NT2/D1 (cell line): ENCODE data around the gene FREY1.

Experiments
- DNase-seq: peaks from one replicate; pipeline ENCODE4 v3.0.0-alpha.2; 2011; ENCODE audit warnings: low read depth, low spot score
- H3K27me3 ChIP-seq: 2 replicates; pipeline ENCODE4 v1.6.0; 2011; ENCODE audit warnings: mild to moderate bottlenecking; ENCODE audit not compliant: insufficient read length, insufficient read depth
- H3K36me3 ChIP-seq: 2 replicates; pipeline ENCODE4 v1.6.1; 2011; ENCODE audit warnings: mild to moderate bottlenecking, low read length, mixed read lengths; ENCODE audit not compliant: insufficient read depth, insufficient read length
- H3K4me1 ChIP-seq: 2 replicates; pipeline ENCODE4 v1.5.1; 2011; ENCODE audit not compliant: insufficient read depth, insufficient read length
- H3K4me3 ChIP-seq: 2 replicates; pipeline ENCODE4 v1.5.1; 2011; ENCODE audit warnings: low read depth; ENCODE audit not compliant: insufficient read length
- H3K9ac ChIP-seq: 2 replicates; pipeline ENCODE4 v1.6.0; 2011; ENCODE audit warnings: low read depth; ENCODE audit not compliant: insufficient read length
- H3K9me3 ChIP-seq: 2 replicates; pipeline ENCODE4 v1.5.1; 2011; ENCODE audit warnings: mild to moderate bottlenecking, low read length; ENCODE audit not compliant: insufficient read depth
- SUZ12 ChIP-seq: IDR thresholded peaks from 2 replicates; pipeline ENCODE4 v1.6.1; 2011; ENCODE audit not compliant: insufficient read length, insufficient read depth; ENCODE audit errors: extremely low read depth
- YY1 ChIP-seq: IDR thresholded peaks from 2 replicates; pipeline ENCODE4 v1.6.1; 2011; ENCODE audit not compliant: insufficient read length, insufficient read depth
- ZNF274 ChIP-seq: IDR thresholded peaks from 2 replicates; pipeline ENCODE4 v1.6.1; 2011; ENCODE audit warnings: mild to moderate bottlenecking, low read depth, low read length

FREY1 gene

DNA sequence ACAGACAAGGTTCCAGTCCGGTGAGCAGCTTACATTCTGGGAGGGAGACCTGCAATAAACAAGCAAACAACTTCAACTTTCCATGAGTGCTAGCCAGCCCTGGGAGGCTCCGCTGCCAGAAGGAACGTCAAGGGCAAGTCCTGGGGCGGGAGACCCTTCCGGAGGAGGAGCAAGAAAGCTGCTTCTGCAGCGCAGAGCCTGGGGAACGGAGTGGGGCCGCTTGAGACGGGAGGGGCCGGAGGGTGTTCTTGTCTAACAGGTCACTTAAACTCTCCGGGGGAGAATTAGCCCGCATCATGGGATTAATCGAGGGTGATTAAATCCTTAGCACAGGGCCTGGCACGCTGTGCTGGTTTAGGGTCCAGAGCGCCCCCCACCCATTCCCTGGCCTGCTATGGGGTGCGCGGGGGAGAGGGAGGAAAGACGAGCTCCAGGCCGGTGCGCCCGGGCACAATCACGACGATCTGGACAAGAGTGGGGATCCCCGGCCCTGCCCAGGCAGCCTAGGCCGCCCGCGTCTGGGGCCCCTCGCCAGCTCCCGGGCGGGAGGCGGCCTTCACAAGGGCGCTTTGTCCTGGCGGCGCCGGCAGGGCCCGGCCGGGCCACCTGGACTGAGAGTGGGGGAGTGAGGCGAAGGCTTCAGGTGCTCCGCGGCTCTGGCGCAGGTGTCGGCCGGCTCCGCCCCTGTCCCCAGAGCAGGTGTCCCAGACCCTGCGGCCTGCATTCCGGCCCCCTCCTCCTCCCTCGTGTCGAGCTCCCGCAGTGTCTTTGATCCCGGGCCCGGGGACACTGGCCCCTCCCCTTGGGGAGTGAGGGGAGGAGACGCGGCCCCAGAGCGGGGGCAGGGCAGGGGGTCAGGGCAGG is 14.7 kb upstream of the FREY1 start:
- Histone ChIP-seq H3K9me3 (no peaks in the 10 kb centered on the region), H3K4me1 (peaks cover 26% of the 10 kb centered on the region), H3K4me3 (peak overlapping the region; percentile 67), H3K9ac (peak overlapping the region; percentile 51), H3K36me3 (peaks cover 7% of the 10 kb centered on the region), H3K27me3 (peaks cover 29% of the 10 kb centered on the region)
- TF ChIP-seq YY1 (no peak), SUZ12 (peak; percentile 27)
- no peak for DNase-seq

DNA sequence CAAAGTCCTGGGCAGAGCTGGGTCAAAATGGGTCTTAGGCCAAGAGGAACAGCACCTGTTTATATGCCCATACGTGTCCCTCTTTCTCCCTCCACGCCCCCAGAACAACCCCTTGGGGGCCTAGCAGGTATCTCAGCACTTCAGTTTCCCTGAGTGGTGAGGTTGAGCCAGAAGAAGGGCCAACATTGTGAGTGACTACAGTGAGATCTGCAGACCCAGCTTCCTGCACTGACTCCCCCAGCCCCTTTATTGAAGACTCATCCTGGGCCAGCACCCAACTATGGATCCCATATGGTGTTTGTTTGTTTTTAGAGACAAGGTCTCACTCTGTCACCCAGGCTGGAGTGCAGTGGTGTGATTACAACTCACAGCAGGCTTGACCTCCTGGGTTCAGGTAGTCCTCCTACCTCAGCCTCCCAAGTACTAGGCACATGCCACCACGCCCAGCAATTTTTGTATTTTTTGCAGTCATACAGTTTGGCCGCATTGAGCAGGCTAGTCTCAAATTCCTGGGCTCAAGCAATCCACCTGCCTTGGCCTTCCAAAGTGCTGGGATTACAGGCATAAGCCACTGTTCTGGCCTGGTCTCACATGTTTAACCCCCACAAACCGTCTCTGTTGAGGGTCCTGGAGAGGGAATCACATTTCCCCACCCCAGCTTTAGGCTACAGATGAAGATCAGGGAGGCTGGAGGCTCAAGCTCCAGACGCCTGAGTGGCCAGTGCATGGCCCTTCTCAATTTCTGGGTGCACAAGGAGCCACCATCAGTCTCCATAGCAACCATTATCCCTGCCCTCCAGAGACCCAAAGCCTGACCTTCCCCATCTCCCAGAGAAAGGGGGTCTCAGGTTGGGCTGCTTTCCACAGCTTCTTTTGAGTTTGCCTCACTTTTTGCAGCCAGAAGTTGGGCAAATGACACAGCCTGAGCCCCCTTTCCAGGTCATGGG is 13.7 kb upstream of the FREY1 start:
- DNase-seq, result no peak
- Histone ChIP-seq H3K36me3 (peaks cover 6% of the 10 kb centered on the region), H3K9ac (peak overlapping the region; percentile 51), H3K4me3 (no peak overlapping the region), H3K27me3 (peaks cover 29% of the 10 kb centered on the region), H3K4me1 (peaks cover 27% of the 10 kb centered on the region), H3K9me3 (no peaks in the 10 kb centered on the region)
- TF ChIP-seq SUZ12 (no peak), YY1 (no peak), ZNF274 (no peak)

- TF ChIP-seq ZNF274 (no peak), YY1 (no peak), SUZ12 (no peak)
- Histone ChIP-seq H3K27me3 (peaks cover 29% of the 10 kb centered on the region), H3K4me1 (peaks cover 27% of the 10 kb centered on the region), H3K36me3 (peaks cover 14% of the 10 kb centered on the region), H3K9me3 (no peaks in the 10 kb centered on the region), H3K9ac (peak overlapping the region; percentile 34), H3K4me3 (no peak overlapping the region)
- no peak for DNase-seq
These were observed 12.9 kb upstream of the FREY1 start for GRCh38 chr11:45919806-45920530.

DNA sequence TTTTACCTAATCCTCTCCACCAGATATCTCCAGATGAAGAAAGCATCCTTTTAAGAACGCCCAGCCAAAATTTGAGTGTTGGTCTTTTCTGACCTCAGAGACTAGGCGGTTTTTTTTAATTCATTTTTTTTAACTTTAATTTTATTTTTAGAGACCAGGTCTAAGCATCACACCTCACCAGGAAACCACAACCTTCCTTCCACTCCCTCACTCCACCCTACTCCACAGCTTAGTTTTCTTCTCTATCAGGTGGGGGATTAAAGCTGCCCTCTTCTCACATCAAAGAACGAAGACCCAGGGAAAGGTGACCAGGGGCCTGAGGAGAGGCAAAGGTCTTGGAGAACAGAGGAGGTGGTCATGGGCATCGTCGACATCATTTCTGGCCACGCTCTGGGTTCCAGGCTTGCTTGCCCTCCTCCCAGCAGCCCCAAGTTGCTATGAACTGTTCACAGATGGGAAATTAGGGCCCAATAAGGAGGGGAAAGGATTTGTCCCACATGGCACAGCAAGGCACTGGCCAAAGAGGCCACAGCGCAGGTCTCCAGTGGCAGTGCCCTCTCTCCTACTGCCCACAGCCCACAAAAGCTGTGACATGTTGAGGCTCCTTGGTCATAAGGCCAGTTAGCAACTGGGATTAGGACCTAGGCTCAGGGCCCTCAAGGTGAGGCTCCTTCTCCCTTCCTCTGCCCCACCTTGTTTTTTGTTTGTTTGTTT is 12.0 kb upstream of the FREY1 start:
- peak overlapping the region; percentile 98 for H3K4me3 ChIP-seq
- peaks cover 23% of the 10 kb centered on the region for H3K36me3 ChIP-seq
- TF ChIP-seq YY1 (no peak), ZNF274 (no peak), SUZ12 (no peak)
- H3K4me1 ChIP-seq, result peaks cover 27% of the 10 kb centered on the region
- no peaks in the 10 kb centered on the region for H3K9me3 ChIP-seq
- peak overlapping the region; percentile 68 for H3K9ac ChIP-seq
- peaks cover 29% of the 10 kb centered on the region for H3K27me3 ChIP-seq
- DNase-seq, result no peak

DNA sequence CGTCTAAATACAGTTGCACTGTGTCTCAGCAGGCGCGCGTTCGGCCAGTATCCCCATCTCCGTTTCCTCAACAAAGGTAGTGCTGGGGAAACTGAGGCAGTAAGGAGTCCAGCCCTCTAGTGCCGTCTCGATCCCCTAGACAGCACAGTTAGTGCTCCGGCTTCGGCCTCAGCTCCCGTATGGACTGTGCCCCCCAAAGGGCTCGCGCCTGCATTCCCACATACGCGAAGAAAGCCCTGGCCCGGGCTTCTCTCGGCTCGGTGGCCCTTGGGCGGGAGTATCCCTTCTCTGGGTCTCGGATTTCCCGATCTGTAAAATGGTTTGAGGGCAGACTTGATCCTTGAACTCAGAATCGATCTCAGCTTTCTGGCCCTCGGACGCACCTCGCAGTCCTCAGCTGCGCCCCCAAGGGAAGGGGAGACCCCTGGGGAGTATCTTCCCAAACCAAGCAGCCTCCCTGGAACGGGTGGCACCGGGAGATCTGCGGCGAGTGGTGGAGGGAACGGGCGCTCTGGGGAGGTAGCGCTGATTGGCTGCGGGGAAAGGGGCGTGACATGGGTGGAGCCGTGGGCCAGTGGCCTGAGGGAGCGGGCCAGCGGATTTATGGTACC is 11.4 kb upstream of the FREY1 start:
- Histone ChIP-seq H3K9ac (peak overlapping the region; percentile 97), H3K4me1 (peaks cover 26% of the 10 kb centered on the region), H3K36me3 (peaks cover 30% of the 10 kb centered on the region), H3K4me3 (peak overlapping the region; percentile 98), H3K27me3 (peaks cover 28% of the 10 kb centered on the region), H3K9me3 (no peaks in the 10 kb centered on the region)
- no peak for DNase-seq
- TF ChIP-seq SUZ12 (no peak), ZNF274 (no peak), YY1 (no peak)

DNA sequence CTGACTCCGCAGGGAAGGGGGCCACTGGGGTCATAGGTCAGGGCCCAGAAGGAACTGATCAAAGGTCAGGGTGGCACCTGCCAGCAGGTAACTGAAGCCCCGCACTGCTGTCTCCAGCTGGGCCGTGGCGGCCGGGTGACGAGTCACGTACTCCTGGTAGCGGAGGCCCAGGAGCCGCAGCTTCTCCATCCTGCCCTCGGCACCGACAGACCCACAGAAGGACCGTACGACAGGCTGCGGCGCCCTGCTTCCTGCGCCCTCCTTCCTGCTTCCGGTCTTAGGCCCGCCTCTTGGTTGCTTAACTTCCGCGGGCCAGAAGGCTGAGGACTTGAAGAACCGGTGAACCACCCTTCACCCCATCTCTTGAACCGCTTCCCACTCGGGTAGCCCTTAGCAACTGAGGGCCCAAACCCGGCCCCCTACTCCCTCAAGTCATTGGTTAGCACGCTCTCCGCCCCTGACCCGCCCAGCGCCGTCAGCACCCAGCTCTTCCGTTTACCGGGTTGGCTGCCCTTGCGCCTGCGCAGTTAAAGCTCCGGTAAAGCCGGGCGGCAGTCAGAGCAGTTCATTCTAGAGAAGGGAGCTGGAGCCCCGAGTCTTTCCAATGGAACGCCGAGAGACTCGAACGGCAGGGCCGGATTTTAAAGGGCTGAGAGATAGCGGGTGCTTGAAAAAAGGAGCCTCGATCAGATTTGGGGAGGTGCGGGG is 10.7 kb upstream of the FREY1 start, which contains the start of gene PEX16:
Gene PEX16 (minus strand): TSS at position 255 of the 708 bp plus-strand sequence. CDS start 66 bp downstream, at position 189.
- peak; percentile 98 for DNase-seq
- H3K9me3 ChIP-seq, result no peaks in the 10 kb centered on the region
- H3K4me1 ChIP-seq, result peaks cover 22% of the 10 kb centered on the region
- H3K4me3 ChIP-seq, result peak within 1 kb of the TSS; percentile 98
- peak within 1 kb of the TSS; percentile 97 for H3K9ac ChIP-seq
- H3K27me3 ChIP-seq, result peaks cover 21% of the 10 kb centered on the region
- TF ChIP-seq SUZ12, result no peak
- TF ChIP-seq ZNF274, result no peak
- no peak for TF ChIP-seq YY1
- H3K36me3 ChIP-seq, result peaks cover 36% of the 10 kb centered on the region
